Measurements from ENCODE around the gene ECHDC3. TPM values are rescaled to one million over a fixed set of nuclear protein-coding genes. Genes with fewer than 3 reads are reported as not detected.
"Not testable (repeated sequence)": the region's sequence is repeated elsewhere in the genome, so short reads cannot be mapped to it uniquely, and the experiment has no call there.

Gene ECHDC3
- polyA plus RNA-seq, 2 of the 4 experiments (the other 2 are of a cell fraction): 6.0 to 6.1 TPM

GRCh38 chr10:11707624-11708350 lies 34.4 kb upstream of the ECHDC3 start:
- no peak for FAIRE-seq
- ATAC-seq: no peak

GRCh38 chr10:11708801-11709200 lies 33.4 kb upstream of the ECHDC3 start:
- H3K4me1 ChIP-seq; ATAC-seq; H3K4me3 ChIP-seq; H3K9me3 ChIP-seq; H3K4me2 ChIP-seq; H3K27ac ChIP-seq; FAIRE-seq; DNase-seq (ENCODE audit: low read depth in 1 of 2, low spot score in 1 of 2); POLR2A ChIA-PET: not testable (repeated sequence)
- whole genome bisulfite sequencing (ENCODE audit: missing lambda C conversion rate): 75% methylated on average over 6 of the region's 6 CpGs
- CTCF ChIA-PET: interaction anchor here (1.3 to 1.4 kb wide), 2 partner anchors 16 to 49 kb away, joined by 3 to 5 read pairs; no protein-coding TSS in a partner anchor

More at GRCh38 chr10:11707624-11708350, 34.4 kb upstream of the ECHDC3 start:
- 64% methylated on average over 14 of the region's 16 CpGs for WGBS (ENCODE audit: missing lambda C conversion rate)
- no peak overlapping the region for H3K4me3 ChIP-seq
- no peaks in the 10 kb centered on the region for H3K4me1 ChIP-seq
- ChIA-PET POLR2A (no interaction called here), CTCF (interaction anchor here (0.8 to 2.0 kb wide), 2 partner anchors 49 to 50 kb away, joined by 3 to 4 read pairs; no protein-coding TSS in a partner anchor)
- DNase-seq (ENCODE audit: low read depth in 1 of 2, low spot score in 1 of 2): no peak
- TF ChIP-seq BHLHE40 (IDR thresholded peaks at IDR 0.05; ENCODE audit: low read depth, low read length) (no peak), HMGXB4 (CRISPR knock-in tag; IDR thresholded peaks at IDR 0.05; ENCODE audit: borderline replicate concordance) (no peak), RFX5 (IDR thresholded peaks at IDR 0.05) (no peak), EP300 (IDR thresholded peaks at IDR 0.05) (no peak), HOXA7 (CRISPR knock-in tag; IDR thresholded peaks at IDR 0.05) (no peak)
- no peak overlapping the region for H3K4me2 ChIP-seq
- no peak overlapping the region for H3K27ac ChIP-seq
- H3K9me3 ChIP-seq: no peaks in the 10 kb centered on the region

DNA sequence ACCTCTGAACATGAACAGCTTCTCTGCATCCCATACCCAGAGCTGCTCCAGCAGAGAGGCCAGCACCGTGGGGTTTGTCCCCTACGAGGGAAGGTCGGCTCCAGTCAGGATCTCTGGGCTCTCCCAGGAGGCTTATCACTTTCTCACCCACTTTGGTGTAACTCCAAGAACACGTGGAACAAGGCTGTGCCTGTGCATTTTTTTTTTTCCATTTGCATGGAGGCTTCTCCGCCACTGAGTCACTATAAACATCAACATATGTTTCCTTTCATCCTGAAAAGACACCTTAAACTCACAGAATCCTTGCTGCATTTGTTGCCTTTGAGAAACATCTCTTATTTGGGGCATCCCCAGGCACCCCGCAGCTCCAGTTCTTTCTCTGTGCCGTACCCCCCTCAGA lies 29.4 kb upstream of the ECHDC3 start:
- DNase-seq (ENCODE audit: low read depth in 1 of 2, low spot score in 1 of 2) (no peak), ATAC-seq (no peak), FAIRE-seq (no peak)
- WGBS (ENCODE audit: missing lambda C conversion rate): 67% methylated on average over 7 of the region's 7 CpGs
- ChIA-PET CTCF (interaction anchor here (0.9 kb wide), 1 partner anchor 196 kb away, joined by 3 read pairs; no protein-coding TSS in a partner anchor), POLR2A (no interaction called here)
- H3K27ac ChIP-seq: no peak overlapping the region
- no peak overlapping the region for H3K4me3 ChIP-seq
- TF ChIP-seq BHLHE40 (IDR thresholded peaks at IDR 0.05; ENCODE audit: low read depth, low read length): no peak
- no peak for TF ChIP-seq ZSCAN20 (CRISPR knock-in tag; IDR thresholded peaks at IDR 0.05)
- TF ChIP-seq, protein P1, sequence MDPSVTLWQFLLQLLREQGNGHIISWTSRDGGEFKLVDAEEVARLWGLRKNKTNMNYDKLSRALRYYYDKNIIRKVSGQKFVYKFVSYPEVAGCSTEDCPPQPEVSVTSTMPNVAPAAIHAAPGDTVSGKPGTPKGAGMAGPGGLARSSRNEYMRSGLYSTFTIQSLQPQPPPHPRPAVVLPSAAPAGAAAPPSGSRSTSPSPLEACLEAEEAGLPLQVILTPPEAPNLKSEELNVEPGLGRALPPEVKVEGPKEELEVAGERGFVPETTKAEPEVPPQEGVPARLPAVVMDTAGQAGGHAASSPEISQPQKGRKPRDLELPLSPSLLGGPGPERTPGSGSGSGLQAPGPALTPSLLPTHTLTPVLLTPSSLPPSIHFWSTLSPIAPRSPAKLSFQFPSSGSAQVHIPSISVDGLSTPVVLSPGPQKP (IDR thresholded peaks at IDR 0.05; ENCODE audit: low read depth, low read length): no peak
- no peak for TF ChIP-seq RFX5 (IDR thresholded peaks at IDR 0.05)
- TF ChIP-seq PHF8 (IDR thresholded peaks at IDR 0.05; ENCODE audit: borderline replicate concordance, low read depth): no peak
- TF ChIP-seq CTCF (IDR thresholded peaks at IDR 0.05): no peak
- TF ChIP-seq RARB (CRISPR knock-in tag; IDR thresholded peaks at IDR 0.05): no peak
- TF ChIP-seq TP53 (CRISPR knock-in tag; IDR thresholded peaks at IDR 0.05): no peak
- H3K4me1 ChIP-seq: peaks cover 9% of the 10 kb centered on the region; the same call in 1 of the 3 replicates
- H3K9me3 ChIP-seq: peaks cover 5% of the 10 kb centered on the region; the same call in 1 of the 3 replicates
- no peak overlapping the region for H3K4me2 ChIP-seq

DNA sequence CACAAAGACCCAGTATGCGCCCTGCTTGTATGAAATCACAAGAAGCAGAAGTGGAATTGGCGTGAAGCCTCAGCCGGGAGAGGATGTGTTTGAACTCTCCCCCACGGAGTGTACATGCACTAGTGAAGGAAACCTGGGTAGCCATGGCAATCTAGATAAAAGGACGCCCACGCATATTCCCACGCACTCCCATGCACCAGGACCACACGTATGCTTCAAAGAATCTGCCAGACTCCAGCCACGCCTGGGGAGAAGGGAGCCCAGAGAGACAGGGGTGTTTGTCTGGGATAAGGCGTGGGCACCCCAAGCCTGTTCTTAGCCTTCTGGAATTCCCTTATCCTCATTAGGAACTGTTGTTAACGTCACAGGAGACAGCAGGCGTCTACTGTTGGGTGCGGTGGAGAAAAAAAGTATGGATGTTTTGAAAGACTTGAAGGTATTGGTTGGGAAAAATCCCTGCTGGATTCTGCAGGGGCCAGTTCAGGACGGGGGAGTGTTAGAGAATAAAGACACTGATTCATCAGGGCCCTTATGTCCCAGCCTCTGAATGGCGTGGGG lies 28.9 kb upstream of the ECHDC3 start:
- peaks cover 5% of the 10 kb centered on the region; the same call in 1 of the 3 replicates for H3K9me3 ChIP-seq
- FAIRE-seq (no peak), ATAC-seq (no peak; a peak in 2 of 6 replicates), DNase-seq (ENCODE audit: low read depth in 1 of 2, low spot score in 1 of 2) (no peak)
- WGBS (ENCODE audit: missing lambda C conversion rate): 64% methylated on average over 15 of the region's 15 CpGs
- ChIA-PET POLR2A (no interaction called here), CTCF (no interaction called here)
- H3K4me1 ChIP-seq: peaks cover 9% of the 10 kb centered on the region; the same call in 1 of the 3 replicates
- H3K27ac ChIP-seq: no peak overlapping the region
- no peak overlapping the region for H3K4me3 ChIP-seq
- no peak overlapping the region for H3K4me2 ChIP-seq
- TF ChIP-seq POLR2AphosphoS2 (conservative IDR thresholded peaks at IDR 0.05; ENCODE audit: low read length) (no peak), CBX2 (IDR thresholded peaks at IDR 0.05; ENCODE audit: borderline replicate concordance, low read depth) (no peak), CBX8 (IDR thresholded peaks at IDR 0.05) (no peak), HEYL (CRISPR knock-in tag; IDR thresholded peaks at IDR 0.05) (no peak), FOSL2 (IDR thresholded peaks at IDR 0.05) (no peak), FOSL2 (CRISPR knock-in tag; IDR thresholded peaks at IDR 0.05) (no peak), HES2 (IDR thresholded peaks at IDR 0.05) (no peak), CTCF (IDR thresholded peaks at IDR 0.05) (no peak), KDM1A (IDR thresholded peaks at IDR 0.05; ENCODE audit: low read depth) (no peak)
- TF ChIP-seq, protein P2, sequence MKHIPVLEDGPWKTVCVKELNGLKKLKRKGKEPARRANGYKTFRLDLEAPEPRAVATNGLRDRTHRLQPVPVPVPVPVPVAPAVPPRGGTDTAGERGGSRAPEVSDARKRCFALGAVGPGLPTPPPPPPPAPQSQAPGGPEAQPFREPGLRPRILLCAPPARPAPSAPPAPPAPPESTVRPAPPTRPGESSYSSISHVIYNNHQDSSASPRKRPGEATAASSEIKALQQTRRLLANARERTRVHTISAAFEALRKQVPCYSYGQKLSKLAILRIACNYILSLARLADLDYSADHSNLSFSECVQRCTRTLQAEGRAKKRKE (CRISPR knock-in tag; IDR thresholded peaks at IDR 0.05; ENCODE audit: low read depth): no peak
